HG03354 (cell line): ENCODE results near the gene TAS1R3.

Experiments
- ATAC-seq: cut with Tn5 transposase; IDR thresholded peaks from one replicate; pipeline ENCODE4 v1.9.1; 2021; ENCODE audit warnings: mild to moderate bottlenecking; ENCODE audit not compliant: unreplicated experiment, poor library complexity, severe bottlenecking

TAS1R3 gene

DNA sequence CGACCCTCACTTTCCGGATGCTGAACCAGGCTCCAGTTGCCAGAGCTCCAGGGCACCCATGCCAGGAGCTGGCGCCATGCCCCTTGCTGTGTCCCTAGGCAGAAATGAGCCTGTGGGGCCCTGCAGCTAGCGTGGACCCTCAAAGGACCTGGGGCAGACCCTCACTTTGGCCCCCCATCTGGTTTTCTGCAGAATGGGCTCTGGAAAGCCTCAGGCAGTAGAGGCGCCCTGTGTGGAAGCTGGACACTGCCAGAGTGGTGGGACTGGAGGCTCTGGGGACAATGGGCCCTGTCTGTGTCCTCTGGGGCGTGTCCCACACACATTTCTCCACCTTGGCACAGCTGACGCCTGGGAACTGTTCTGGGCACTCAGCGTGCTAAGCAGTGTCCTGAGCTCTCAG lies 50.2 kb downstream of the TAS1R3 start:
- no peak for ATAC-seq
